Amygdala (tissue), 56 donors: ENCODE measurements around the gene IL17D.

Source experiments
- DNase-seq, 56 donors: peaks; one replicate each; lab custom pipeline; 2025; lab: John Stamatoyannopoulos, UW

IL17D gene

DNA sequence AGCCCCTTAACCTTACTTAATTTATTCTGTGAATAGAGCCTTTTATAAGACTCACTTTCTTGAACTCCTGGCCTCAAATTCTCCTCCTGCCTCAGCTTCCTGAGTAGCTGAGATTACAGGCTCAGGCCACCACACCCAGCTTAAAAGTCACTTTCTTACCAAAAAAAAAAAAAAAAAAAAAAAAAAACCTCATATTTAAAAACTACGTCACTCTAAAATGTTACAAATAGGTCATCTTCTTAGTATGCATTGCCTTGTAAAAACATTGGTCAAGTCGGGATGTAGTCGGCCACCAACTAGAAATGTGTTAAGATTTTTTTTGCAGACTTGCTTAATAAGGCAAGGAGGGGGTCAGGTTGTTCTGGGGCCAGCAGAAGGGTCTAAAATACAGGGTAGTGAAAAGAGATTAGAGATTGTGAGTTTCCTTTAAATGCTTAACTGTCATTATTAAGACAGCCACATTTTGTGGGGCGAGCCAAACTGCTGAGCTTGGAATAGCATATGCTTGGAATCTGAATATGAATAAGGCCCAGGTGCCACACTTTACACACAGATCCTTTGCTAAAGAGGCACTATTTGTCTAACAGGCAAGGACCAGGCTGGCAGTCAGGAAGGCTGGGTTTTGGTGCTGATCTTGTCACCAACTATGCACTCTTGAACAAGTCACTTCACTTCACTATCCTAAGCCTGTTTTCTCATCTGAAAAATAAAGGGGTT is 16.5 kb upstream of the IL17D start:
- DNase-seq, result no peak

DNA sequence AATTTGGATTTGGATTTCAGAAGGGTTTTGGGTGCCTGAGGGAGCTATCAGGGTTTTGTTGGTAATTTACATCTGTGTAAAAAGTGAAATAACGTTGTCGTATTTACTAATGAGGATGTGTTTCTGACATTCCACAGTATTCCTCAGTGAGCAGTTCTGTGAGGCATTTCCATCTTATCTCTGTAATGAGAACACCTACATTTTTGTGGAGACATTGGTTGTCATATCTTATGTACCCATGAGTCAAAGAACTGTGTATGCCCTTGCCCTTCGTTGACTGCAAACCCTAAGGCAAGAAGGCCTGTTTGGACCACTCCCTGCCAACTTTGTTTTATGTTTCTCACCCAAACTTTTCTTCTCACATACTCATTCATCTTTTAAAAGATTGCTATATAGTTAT is 14.2 kb upstream of the IL17D start:
- DNase-seq, result no peak

DNA sequence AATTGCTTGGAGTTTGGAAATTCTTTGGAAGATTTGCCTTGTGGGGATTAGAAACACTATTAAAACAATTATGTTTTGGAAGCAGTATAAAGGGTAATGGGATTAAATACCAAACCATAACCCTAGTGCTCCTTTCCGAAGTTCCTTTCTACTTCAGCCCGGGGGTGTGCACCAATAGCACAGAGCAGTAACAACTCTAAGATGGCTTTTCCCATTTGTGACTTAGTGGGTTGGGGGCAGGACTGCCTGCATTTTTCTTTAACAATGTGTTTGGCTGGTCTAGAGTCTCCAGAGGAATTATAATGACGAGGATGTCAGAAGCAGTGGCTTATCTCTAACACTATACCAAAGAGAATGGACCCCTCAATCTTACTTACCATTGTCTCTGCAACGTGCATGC is 11.9 kb upstream of the IL17D start:
- DNase-seq, result no peak

DNA sequence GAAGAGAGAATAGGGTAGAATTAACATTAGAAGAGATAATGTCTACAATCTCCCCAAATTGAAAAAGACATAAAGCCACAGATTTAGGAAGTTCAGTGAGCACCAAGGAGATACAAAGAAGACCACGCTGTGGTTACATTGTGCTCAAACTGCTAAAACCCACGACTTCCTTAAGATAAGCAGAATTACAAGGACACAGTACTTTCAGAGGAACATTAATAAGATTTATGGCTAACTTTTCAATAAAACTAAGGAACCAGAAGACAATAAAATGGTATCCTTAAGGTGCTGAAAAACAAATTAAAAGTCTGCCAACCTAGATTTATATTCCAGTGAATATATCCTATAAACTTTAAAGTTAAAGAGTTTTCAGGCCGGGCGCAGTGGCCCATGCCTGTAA is 7.4 kb upstream of the IL17D start:
- no peak for DNase-seq

DNA sequence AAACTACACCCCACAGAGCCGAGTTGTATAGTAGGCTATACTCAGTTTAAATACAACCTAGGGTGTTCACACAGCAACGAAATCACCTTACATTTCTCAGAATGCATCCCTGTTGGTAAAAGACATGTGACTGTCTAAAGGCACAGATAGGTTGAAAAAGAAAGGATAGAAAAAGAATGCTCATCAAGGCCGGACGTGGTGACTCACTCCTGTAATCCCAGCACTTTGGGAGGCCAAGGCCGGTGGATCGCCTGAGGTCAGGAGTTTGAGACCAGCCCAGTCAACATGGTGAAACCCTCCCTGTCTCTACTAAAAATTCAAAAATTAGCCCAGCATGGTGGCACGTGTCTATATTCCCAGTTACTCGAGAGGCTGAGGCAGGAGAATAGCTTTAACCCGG is 3.8 kb upstream of the IL17D start:
- DNase-seq, result no peak

DNA sequence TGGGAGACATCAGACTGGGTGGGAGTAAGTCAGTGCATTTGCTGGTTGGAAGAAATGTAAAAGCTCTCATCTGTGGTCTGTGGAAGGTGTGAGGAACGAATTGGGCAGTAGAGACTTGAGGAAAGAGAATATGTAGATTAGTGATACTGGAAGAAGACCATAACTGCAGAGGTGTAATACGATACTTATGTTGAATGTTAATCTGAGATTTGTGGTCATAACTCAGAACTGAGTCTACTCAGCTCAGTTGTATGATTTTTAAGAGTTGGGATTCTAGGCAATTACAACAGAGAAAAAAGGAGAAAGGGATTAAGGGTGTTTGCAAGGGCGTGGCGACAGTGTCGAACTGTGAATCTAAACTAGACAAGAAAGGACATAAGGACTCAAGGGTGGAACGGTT is 3.2 kb upstream of the IL17D start:
- no peak for DNase-seq

DNA sequence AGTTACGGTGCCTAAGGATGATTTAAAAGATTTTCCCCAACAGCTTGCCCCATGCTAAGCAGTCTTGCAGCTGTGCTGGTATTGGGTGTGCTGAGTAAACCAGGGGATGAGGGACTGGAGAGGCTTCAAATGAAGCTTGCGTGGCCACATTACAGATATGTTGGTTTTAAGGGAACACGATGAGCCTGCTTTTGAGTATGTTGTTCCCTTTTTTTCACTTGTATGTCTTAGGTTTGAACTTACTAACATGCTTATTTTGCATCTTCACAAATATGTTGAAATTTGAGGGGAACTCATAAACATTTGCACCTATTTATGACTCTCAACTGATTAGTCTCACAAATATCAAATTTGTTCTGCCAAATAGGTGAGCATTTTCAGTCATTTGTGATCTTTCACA is 2.0 kb upstream of the IL17D start:
- DNase-seq, result no peak

DNA sequence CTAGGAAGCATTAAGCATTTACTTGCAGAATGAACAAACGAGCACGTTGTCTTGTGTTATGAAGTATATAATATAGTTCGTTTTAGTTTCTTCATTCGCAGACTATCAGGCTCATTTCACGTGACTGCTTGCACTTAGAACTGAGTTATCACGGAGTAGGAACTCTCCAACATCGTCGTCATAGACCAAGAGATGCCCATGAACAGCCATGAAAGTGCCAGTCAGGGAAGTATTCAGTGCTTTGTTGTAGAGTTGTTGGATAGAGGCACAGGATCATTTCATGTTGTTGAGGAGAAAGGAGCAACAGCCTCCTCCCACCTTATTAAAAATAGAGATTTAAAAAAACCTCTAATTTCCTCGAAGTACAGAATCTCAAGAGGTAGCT is 977 bp upstream of the IL17D start:
- no peak for DNase-seq

DNA sequence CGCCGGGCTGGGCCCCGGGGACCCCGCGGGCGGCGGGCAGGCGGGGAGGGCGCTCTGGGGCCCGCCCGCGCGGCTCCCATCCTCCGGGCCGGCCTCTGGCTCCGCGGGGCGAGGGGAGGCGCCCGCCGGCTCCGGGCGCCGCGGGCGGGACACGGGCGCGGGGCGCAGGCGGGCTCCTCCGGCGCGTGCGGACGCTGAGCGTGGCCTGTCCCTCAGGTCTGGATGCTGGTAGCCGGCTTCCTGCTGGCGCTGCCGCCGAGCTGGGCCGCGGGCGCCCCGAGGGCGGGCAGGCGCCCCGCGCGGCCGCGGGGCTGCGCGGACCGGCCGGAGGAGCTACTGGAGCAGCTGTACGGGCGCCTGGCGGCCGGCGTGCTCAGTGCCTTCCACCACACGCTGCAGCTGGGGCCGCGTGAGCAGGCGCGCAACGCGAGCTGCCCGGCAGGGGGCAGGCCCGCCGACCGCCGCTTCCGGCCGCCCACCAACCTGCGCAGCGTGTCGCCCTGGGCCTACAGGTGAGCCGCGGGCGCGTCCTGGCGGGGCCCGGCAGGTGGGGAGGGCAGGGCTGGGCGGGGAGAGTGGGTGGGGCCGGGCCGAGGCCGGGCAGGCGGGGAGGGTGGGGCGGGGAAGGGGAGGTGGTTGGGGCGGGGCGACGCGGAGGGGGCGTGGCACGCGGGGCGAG is 420 bp downstream of the IL17D start:
- peak in 44 of 56 donors; percentile 12 to 79 (median 52) for DNase-seq

DNA sequence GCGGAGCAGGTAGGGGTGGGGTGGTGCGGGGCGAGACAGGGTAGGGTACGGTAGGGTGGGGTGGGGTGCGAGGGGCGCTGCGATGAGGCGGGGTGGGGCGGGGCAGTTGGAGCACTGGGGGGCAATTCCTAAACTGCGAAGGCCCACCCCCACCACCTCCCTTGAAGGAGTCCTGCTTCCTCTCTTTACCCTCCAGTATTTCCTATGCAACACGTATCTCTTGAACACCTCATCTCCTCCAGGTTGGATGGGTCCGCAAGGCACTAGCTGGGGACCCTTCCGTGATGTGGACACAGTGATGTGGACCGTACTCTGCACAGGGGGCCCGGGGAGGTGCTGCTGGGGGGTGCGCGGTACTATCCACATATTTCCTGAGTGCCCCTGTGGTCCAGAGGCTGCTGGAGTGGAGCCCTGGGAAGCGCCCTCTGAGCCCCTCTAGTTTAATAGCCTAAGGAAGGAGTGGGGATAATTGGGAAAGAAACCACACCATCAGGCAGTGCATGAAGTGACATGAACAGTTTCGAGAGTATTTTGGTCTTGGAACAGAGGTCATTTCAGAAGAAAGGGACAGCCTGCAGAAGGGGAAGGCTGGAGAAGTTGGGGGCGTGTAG is 1.1 kb downstream of the IL17D start:
- no peak for DNase-seq

DNA sequence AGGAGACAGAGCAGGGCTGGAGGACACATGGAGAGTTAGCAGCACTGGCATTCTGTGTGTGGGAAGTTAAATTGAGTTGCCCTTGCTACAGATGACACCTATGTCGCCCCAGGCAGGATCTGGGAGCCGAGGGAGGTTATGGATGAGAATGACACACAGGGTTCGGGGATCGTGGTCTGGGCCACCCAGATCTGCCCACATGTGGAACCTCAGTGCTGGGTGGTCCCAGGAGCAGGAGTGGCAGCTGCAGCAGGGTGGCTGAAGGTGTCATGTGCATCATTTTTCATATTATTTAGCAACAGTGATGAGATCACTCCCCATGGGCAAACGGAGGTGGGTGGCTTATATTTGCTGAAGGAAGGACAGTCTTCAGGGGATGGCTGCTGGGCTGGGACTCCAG is 3.2 kb downstream of the IL17D start:
- DNase-seq, result no peak

DNA sequence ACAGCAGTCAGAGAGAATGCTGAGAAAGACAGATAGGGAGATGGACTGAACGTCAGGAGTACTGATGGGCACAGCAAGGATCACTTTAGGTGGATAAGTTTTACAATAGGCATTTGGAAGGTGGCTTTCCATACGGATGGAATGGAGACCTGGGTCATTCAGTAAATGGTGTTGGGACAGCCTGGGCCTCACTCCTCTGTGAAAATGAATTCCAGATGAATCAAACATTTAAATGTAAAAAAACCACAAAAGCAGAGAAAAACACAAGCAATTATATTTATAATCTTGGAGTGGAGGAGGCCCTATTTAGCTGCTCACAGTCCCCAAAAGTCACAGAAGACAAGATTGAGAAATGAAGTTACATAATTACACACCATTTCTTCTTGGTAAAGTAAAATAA is 4.7 kb downstream of the IL17D start:
- no peak for DNase-seq

DNA sequence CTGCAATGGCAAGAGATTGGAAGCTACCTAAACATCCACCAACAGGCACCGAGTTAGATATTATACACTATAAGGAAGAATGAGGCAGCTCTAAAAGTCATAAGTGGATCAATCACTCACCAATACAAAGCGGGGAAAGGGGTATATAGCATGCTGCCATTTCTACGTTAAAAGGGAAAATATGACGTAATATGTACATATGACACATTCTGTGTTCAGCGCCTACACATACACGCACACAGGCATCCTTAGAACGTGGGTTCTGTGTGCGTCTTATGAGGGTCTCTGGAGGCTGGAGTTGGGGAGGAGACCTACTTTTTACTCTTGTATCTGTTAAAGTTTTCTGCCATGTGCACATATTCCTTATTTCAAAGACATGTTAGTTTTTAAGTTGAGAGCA is 5.9 kb downstream of the IL17D start:
- no peak for DNase-seq

DNA sequence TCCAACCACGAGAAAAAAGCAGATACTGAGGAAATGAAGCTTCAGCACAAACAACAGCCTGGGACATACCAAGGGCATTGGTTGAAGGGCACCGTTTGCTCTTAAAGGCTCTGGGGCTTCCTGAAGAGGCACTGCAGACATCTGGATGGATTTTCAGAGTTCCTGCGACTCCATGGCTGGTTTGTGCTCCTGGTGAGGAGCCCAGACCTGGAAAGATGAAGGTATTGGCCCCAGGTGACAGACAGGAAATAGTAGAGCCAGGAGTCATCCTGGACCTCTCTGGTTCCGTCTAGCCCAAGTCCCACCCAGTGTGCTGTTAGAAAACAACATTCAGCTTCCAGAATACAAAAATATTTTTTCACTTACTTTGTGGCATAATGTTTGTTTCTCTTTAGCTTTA is 6.3 kb downstream of the IL17D start:
- no peak for DNase-seq

DNA sequence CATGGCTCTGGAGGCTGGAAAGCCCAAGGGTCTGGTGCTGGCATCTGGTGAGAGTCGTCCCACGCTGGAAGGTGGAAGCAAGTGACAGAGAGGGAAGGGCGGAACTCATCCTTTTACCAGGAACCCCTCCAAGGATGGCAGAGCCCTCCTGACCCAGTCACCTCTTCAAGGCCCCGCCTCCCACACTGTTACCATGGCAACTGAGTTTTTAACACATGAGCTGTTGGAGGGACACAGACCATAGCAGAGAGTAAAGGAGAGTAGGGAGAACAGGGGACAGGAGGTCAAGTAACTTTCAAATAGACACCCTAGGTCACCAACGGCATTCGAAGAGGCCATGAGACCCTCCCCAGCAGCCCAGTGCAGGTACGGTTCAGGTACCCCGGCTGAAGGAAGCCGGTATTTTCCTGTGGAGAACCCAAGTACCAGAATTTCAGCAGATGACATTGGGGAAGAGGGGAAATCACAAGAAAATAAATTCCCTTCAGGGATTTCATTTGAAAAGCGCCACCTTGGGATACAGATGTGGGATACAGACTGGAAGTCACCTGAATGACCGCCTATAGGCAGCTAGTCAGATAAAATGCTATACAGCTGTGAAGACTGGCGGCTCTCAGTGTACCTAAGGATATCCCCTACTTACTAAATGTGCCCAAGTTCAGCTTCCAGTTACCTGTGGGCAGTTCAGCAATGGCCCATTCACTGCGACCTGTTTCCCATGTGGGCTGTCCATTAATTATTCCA is 8.0 kb downstream of the IL17D start:
- no peak for DNase-seq

DNA sequence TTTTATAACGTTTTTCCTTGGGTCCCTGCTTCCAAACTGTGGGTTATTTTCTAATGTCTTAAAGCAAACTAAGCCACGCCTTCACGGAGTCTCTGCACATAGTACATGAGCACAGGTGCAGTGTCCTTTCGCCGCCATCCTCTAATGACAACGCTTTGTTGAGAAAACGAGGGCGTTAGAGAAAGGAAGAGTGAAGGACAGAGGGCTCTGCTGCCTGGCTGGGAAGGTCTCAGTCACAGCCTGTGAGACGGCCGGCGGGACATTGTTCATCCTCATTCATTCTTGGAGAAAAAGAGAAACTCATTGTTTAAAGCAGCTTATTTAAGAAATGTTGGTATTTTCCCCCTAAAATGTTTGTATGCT is 9.5 kb downstream of the IL17D start:
- no peak for DNase-seq

DNA sequence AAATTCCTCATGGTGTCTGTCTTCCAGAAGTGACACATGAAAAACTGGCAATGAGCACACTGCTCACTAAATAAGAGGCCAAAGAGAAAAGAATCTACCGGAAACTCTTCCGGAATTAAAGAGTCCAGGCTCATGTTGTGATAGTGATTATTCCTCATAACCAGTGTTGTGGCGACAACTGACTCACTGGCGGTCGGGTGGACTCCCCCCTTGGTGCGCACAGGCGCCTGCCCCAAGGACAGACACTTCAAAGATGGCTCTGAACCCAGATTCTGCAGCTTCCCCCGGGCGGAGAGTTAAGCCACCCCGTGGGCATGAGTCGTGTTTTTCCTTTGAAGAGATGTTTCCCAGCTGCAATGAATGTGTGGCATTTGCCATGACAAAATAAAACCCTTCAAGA is 10.3 kb downstream of the IL17D start:
- DNase-seq, result peak in 7 of 56 donors; percentile 19 to 40 (median 32)

DNA sequence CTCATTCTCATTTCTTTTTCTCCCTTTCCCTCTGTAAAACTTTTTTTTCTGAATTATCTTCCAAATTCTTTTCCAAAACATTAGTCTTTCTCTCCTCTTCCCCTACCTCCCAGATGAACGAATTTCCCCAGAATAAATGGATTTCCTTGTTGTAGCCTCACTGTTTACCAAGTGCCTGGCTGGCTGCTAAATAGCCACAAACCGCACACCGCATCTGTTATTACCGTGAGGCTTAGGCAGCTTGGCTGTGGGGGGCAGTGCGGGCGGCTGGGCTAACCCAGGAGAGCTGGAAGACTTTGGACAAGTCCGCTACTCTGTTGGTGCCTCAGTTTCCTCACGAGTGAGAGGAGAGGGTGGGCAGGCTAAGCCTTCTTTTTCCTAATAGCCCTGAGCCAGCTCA is 10.7 kb downstream of the IL17D start:
- DNase-seq, result no peak

DNA sequence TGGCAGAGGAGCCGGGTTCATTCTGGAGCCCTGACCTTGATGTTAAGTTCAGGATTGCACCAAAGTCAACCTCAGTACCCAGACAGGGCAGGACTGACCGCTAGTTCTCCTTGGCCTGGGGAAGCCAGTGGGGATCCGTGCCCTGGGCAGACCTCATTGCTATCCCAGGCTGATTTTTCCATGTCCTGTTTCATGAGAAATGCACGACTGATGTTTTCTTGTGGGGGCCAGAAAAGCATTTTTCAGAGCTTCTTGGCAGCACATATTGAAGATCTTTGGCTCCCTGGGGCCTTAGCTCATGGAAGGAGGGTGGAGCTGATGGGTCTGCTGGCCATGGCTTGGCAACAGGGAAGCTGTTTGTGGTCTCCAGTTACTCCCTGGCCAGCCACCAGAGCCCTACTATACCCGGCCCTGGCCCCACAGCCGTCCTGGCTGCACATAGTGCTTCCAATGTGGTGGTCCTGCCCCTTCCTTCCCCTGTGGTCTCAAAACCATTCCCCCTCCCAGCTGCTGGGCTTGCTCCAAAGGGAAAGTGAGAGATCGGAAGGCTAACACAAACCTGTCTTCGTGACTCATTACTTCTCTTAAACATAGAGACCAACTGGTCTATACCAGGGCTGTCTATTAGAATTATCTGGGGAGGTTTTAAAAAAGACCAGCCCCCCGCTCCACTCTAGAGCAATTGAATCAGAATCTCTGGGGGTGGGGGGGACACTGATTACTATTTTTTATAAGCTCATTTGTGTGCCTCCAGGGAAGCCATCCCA is 11.2 kb downstream of the IL17D start:
- DNase-seq, result no peak

DNA sequence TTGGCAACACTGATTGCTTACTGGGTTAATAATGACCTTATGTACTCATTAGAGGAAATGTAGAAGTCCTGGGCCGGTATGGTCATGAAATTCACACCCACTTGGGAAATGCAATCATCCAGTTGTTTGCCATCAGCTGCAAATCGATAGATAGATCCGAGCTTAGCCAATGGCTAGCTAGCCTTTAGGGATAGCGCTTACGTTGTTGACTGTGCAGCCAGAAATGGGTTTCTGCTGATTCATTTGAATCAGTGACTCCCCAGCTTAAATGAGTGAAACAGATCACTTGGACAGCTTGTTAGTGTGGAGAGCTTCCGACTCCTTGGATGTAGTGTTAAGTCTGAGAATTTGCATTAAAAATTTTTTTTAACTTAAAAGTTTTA is 11.8 kb downstream of the IL17D start:
- no peak for DNase-seq

DNA sequence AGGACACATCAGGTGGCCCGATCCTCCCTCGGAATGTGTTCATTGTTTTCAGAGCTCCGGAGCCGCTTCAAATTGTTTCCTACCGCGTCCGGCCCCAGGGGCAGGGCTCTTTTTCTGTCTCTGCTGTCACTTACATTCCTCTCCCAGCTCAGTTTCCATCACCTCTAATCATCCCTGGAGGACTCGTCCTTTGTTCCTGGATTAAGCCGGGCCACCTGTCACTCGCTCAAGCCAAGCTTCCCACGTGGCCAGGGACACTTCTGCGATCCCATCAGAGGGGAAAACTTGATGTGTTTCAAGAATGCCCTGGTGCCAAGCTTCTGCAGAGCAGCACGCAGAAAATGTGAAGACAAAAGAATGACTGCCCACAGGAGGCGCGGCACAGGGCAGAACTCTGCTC is 13.5 kb downstream of the IL17D start:
- no peak for DNase-seq
